ENCODE measurements around the gene PACC1.
A peak's percentile ranks its signal among the peaks of the same experiment; 100 is the strongest.
"Not testable (repeated sequence)": the region's sequence is repeated elsewhere in the genome, so short reads cannot be mapped to it uniquely, and the experiment has no call there.

Gene PACC1

GRCh38 chr1:212354464-212354863, 60.2 kb downstream of the PACC1 start:
- intact Hi-C loops (cut with DNase I): no loop called here

GRCh38 chr1:212353181-212353580, 61.5 kb downstream of the PACC1 start:
- intact Hi-C loops (cut with DNase I): no loop called here
- no peak for DNase-seq

More at GRCh38 chr1:212354464-212354863, 60.2 kb downstream of the PACC1 start:
- no peak for DNase-seq

DNA sequence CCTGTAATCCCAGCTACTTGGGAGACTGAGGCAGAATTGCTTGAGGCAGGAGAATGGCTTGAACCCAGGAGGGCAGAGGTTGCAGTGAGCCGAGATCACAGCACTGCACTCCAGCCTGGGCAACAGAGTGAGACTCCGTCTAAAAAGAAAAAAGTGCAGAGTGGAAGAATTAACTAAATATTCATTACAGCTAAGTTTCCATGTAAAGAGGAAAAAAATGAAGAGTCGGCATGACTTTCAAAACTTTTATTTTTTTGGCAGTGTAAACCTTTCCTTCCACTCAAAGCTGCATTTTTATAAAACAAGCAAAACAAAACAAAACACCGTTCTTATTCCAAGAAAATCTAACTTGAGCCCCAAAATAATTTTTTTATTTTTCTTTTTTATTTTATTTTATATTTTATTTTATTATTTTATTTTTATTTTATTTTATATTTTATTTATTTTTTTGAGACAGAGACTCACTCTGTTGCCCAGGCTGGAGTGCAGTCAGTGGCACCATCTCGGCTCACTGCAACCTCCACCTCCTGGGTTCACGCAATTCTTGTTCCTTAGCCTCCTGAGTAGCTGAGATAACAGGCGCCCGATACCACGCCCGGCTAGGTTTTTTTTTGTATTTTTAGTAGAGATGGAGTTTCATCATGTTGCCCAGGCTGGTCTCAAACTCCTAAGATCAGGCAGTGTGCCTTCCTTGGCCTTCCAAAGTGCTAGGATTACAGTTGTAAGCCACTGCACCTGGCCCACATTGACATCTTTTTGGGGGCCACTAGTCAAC, 62.9 kb downstream of the PACC1 start:
- intact Hi-C loops (cut with DNase I): no loop called here
- DNase-seq: no peak

DNA sequence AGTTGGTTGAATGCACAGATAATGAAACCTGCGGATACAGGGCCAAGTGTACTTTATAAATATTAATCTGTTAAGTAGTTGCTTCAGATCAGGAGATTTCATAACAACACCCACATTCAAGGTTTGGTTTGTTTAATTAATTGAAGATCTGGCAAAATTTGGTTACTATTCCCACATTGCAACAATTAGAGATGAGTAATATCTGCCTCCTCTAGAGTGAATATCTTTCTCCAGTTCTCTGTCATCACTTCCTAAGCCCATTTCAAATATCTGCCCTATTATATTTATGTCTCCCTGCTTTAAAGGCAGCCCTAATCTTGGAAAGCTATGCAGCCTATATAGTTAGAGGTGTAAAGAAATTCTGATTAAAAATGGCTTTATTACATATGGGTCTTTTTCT, 68.1 kb downstream of the PACC1 start:
- intact Hi-C loops (cut with DNase I): no loop called here

DNA sequence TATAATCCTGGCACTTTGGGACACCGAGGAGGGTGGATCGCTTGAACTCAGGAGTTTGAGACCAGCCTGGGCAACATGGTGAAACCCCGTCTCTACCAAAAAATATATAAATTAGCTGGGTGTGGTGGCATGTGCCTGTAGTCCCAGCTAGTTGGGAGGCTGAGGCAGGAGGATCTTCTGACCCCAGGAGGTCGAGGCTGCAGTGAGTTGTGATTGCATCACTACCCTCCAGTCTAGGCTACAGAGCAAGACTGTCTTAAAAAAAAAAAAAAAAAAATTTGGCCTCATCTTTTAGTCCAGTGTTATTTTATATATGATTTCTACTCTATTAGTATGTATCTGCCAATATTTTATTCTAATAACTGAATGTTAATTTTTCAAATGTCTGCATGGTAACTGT, 69.8 kb downstream of the PACC1 start:
- intact Hi-C loops (cut with DNase I): no loop called here

More for the DNA sequence above, 68.1 kb downstream of the PACC1 start:
- DNase-seq: no peak

GRCh38 chr1:212341090-212341489, 73.6 kb downstream of the PACC1 start:
- intact Hi-C loops (cut with DNase I): no loop called here
- DNase-seq: no peak

More for the DNA sequence above, 69.8 kb downstream of the PACC1 start:
- no peak for DNase-seq

GRCh38 chr1:212329105-212329504, 85.6 kb downstream of the PACC1 start:
- DNase-seq: no peak
- intact Hi-C loops (cut with DNase I): no loop called here

DNA sequence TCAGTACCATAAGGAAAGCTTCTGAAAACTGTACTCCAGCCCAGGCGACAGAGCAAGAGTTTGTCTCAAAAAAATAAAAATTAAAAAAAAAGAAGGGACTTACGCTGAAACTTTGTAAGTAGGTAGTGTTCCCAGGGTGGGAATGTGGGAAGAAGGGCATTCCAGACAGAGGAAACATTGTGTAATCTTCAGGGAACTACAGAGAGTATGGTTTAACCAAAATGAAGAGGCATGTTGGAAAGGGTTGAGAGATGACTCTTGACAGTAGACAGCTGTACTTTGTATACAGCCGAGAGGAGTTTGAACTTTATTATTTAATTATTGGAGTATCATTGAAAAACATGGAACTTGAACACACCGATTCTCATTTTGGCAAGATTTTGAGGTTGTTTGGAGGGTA, 86.4 kb downstream of the PACC1 start:
- intact Hi-C loops (cut with DNase I): no loop called here

DNA sequence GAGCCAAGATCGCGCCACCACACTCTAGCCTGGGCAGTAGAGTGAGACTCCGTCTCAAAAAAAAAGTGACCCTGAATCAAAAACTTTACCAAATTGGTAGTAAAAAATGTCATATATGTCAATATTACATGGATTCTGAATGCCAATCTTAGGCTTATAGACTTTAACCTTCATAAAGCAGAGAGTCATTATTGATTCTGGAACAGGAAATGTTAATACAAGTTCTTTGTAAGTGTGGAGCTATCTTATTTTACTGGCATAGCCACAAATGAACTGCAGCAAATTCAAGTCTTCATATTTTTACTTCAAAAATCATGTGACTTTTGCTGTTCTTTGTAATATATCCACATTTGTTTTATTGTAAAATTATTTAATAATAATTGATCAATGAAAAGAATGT, 88.1 kb downstream of the PACC1 start:
- intact Hi-C loops (cut with DNase I): no loop called here
- no peak for DNase-seq

More for the DNA sequence above, 86.4 kb downstream of the PACC1 start:
- no peak for DNase-seq

- DNase-seq: no peak
- intact Hi-C loops (cut with DNase I): no loop called here
Measured at GRCh38 chr1:212323066-212323465, 91.6 kb downstream of the PACC1 start.

- intact Hi-C loops (cut with DNase I): not testable (repeated sequence)
- DNase-seq: peak in 1 of 10 donors; percentile 77
Measured at GRCh38 chr1:212321031-212321430, 93.7 kb downstream of the PACC1 start.

DNA sequence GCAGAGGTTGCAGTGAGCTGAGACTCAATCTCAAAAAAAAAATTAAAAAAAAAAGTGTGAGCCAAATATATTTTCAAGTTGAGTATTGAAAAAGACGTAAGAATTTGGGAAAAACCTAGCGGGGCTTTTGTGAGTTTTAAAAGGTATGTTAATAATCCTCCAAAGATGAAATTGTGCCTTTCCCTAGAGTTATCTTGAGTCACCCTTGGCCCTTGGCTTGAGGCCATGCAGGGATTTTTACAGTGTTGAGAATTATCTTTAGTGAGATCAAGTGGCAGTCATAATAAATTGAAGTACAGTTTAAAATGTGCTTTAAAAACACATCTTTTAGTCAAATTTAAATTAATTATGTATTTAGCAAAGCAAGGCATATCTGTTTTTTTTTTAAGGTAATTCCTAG, 96.8 kb downstream of the PACC1 start:
- intact Hi-C loops (cut with DNase I): no loop called here

GRCh38 chr1:212315907-212316306, 98.8 kb downstream of the PACC1 start:
- intact Hi-C loops (cut with DNase I): no loop called here
- peak in 1 of 10 donors; percentile 28 for DNase-seq

More for the DNA sequence above, 96.8 kb downstream of the PACC1 start:
- no peak for DNase-seq

DNA sequence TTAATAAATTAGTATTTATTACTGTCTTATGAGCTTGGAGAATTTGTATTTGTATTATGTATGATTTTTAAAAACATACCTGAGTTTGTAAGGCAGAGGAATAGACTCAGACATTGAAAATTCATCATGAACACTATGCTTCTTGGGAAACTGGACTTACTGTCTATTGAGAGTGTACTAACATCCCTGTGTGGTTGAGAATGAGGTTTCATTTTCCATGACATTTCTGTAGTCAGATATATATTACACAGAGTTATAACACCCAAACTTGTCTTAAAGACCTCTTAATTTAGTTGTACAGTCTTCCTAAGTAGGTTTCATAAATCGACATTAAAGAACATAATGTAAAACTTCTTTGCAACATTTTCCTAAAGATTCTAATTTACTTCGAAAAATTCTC, 99.5 kb downstream of the PACC1 start:
- DNase-seq: no peak
- intact Hi-C loops (cut with DNase I): no loop called here

Data from posterior cingulate gyrus (tissue), 11 donors.